WTC11 (cell line): Measurements from ENCODE around the gene APOBEC3B. TPM values are rescaled to one million over a fixed set of nuclear protein-coding genes. Genes with fewer than 3 reads are reported as not detected.

Source experiments
- ATAC-seq: fragments of 200-7000 bp; cut with Tn5 transposase; 2 replicates; pipeline ENCODE4 v1.10.0; 2021; ENCODE audit warnings: mild to moderate bottlenecking, moderate library complexity
- CTCF ChIA-PET: fragments of 300-600 bp; sonication (Branson Sonifier 250); formaldehyde crosslinking; loops from one replicate; lab custom pipeline; 2021; ENCODE audit warnings: antibody characterized with exemption; lab: Charles Lee
- POLR2A ChIA-PET: fragments of 350-600 bp; sonication (Branson Sonifier 250); formaldehyde crosslinking; loops from one replicate; lab custom pipeline; 2021; ENCODE audit warnings: antibody characterized with exemption; lab: Charles Lee
- DNase-seq: peaks from one replicate; pipeline ENCODE4 v3.0.0; 2021; ENCODE audit warnings: low spot score
- H3K27ac Mint-ChIP-seq: 2 replicates; pipeline ENCODE4 v1.8.0; 2021; ENCODE audit warnings: mixed read lengths
- H3K27me3 Mint-ChIP-seq: 2 replicates; pipeline ENCODE4 v1.8.0; 2021; ENCODE audit warnings: low read depth, mild to moderate bottlenecking, moderate library complexity, mixed read lengths
- H3K36me3 Mint-ChIP-seq: 2 replicates; pipeline ENCODE4 v1.8.0; 2021; ENCODE audit warnings: mixed read lengths
- H3K4me1 Mint-ChIP-seq: 2 replicates; pipeline ENCODE4 v1.8.0; 2022; ENCODE audit warnings: mixed read lengths
- H3K4me3 Mint-ChIP-seq: 2 replicates; pipeline ENCODE4 v1.8.0; 2021; ENCODE audit warnings: mild to moderate bottlenecking, moderate library complexity, mixed read lengths
- H3K9me3 Mint-ChIP-seq: 2 replicates; pipeline ENCODE4 v1.8.0; 2021; ENCODE audit warnings: mixed read lengths
- ATF2 ChIP-seq: sonication (generic); formaldehyde crosslinking; IDR thresholded peaks from 2 replicates; pipeline ENCODE4 v1.8.1; 2022; ENCODE audit warnings: low read depth, missing genetic modification reagents, borderline replicate concordance
- ATF6 ChIP-seq: sonication (generic); formaldehyde crosslinking; IDR thresholded peaks from 2 replicates; pipeline ENCODE4 v1.8.1; 2023; ENCODE audit warnings: mild to moderate bottlenecking, missing genetic modification reagents
- FOXP4 ChIP-seq: sonication (generic); formaldehyde crosslinking; IDR thresholded peaks from 2 replicates; pipeline ENCODE4 v1.8.0; 2022; ENCODE audit warnings: mild to moderate bottlenecking, missing genetic modification reagents
- GRHL2 ChIP-seq: fragments of 250-450 bp; sonication (Bioruptor Pico); IDR thresholded peaks from 2 replicates; pipeline ENCODE4 v1.8.0; 2022; ENCODE audit warnings: mild to moderate bottlenecking, moderate library complexity; ENCODE audit not compliant: insufficient replicate concordance, severe bottlenecking
- MAX ChIP-seq: sonication (generic); formaldehyde crosslinking; IDR thresholded peaks from 2 replicates; pipeline ENCODE4 v1.8.0; 2022; ENCODE audit warnings: mild to moderate bottlenecking, missing genetic modification reagents
- PRDM15 ChIP-seq: sonication (generic); formaldehyde crosslinking; IDR thresholded peaks from 2 replicates; pipeline ENCODE4 v1.8.0; 2022; ENCODE audit warnings: missing genetic modification reagents
- PREB ChIP-seq: sonication (generic); formaldehyde crosslinking; IDR thresholded peaks from 2 replicates; pipeline ENCODE4 v1.8.1; 2022; ENCODE audit warnings: mild to moderate bottlenecking, missing genetic modification reagents, moderate library complexity, borderline replicate concordance
- TEAD4 ChIP-seq: sonication (generic); formaldehyde crosslinking; IDR thresholded peaks from 2 replicates; pipeline ENCODE4 v1.8.0; 2022; ENCODE audit warnings: mild to moderate bottlenecking, missing genetic modification reagents
- USF1 ChIP-seq: sonication (generic); formaldehyde crosslinking; IDR thresholded peaks from 2 replicates; pipeline ENCODE4 v1.8.0; 2022; ENCODE audit warnings: mild to moderate bottlenecking, missing genetic modification reagents
- ZBTB21 ChIP-seq: sonication (generic); formaldehyde crosslinking; IDR thresholded peaks from 2 replicates; pipeline ENCODE4 v1.8.1; 2023; ENCODE audit warnings: mild to moderate bottlenecking, missing genetic modification reagents, borderline replicate concordance
- ZNF121 ChIP-seq: sonication (generic); formaldehyde crosslinking; IDR thresholded peaks from 2 replicates; pipeline ENCODE4 v1.8.0; 2023; ENCODE audit warnings: missing genetic modification reagents
- ZNF263 ChIP-seq: sonication (generic); formaldehyde crosslinking; IDR thresholded peaks from 2 replicates; pipeline ENCODE4 v1.8.1; 2022; ENCODE audit warnings: low read depth, mild to moderate bottlenecking, moderate library complexity, missing genetic modification reagents
- ZNF281 ChIP-seq: sonication (generic); formaldehyde crosslinking; IDR thresholded peaks from 2 replicates; pipeline ENCODE4 v1.8.0; 2023; ENCODE audit warnings: mild to moderate bottlenecking, missing genetic modification reagents
- ZSCAN18 ChIP-seq: fragments of 250-450 bp; sonication (Bioruptor Pico); IDR thresholded peaks from 2 replicates; pipeline ENCODE4 v2.1.2; 2022; ENCODE audit warnings: mild to moderate bottlenecking, moderate library complexity
- total RNA-seq: library from RNA; stranded (reverse); gene quantifications from 3 replicates; pipeline ENCODE4 v1.2.3, GENCODE V29; 2021

APOBEC3B gene
- total RNA-seq, 1 experiment from 2014 or later: 4.0 TPM

GRCh38 chr22:39021552-39022250 is 39.6 kb downstream of the APOBEC3B start:
- H3K36me3 Mint-ChIP-seq: peaks cover 12% of the 10 kb centered on the region
- H3K27me3 Mint-ChIP-seq: no peaks in the 10 kb centered on the region
- H3K4me1 Mint-ChIP-seq: peaks cover 59% of the 10 kb centered on the region
- DNase-seq: no peak
- no peak for TF ChIP-seq ATF2 (CRISPR knock-in tag)
- 0 out of 2 replicates have a peak, but pooled peaks have one; percentile 33 for TF ChIP-seq ZBTB21 (CRISPR knock-in tag)
- TF ChIP-seq ZSCAN18 (CRISPR knock-in tag): no peak
- TF ChIP-seq PRDM15: 0 out of 2 replicates have a peak, but pooled peaks have one; percentile 18
- TF ChIP-seq PREB (CRISPR knock-in tag): no peak
- TF ChIP-seq ZNF263 (CRISPR knock-in tag): peak; percentile 97
- H3K27ac Mint-ChIP-seq: peak overlapping the region; percentile 90
- POLR2A ChIA-PET: interaction anchor here (0.7 kb wide), 1 partner anchor 96 kb away, joined by 4 read pairs; no protein-coding TSS in a partner anchor
- ATAC-seq: no peak
- peak overlapping the region; percentile 49 for H3K4me3 Mint-ChIP-seq
- CTCF ChIA-PET: interaction anchor here (1.0 to 1.5 kb wide), 3 partner anchors 9 to 253 kb away, joined by 5 to 7 read pairs (median 6); no protein-coding TSS in a partner anchor
- no peaks in the 10 kb centered on the region for H3K9me3 Mint-ChIP-seq

GRCh38 chr22:39024519-39025308 is 42.6 kb downstream of the APOBEC3B start:
- Mint-ChIP-seq H3K36me3 (peaks cover 6% of the 10 kb centered on the region), H3K27me3 (no peaks in the 10 kb centered on the region), H3K27ac (no peak overlapping the region), H3K4me1 (peaks cover 54% of the 10 kb centered on the region), H3K4me3 (no peak overlapping the region), H3K9me3 (no peaks in the 10 kb centered on the region)
- ChIA-PET POLR2A (no interaction called here), CTCF (no interaction called here)
- DNase-seq (no peak), ATAC-seq (no peak)
- no peak for TF ChIP-seq TEAD4 (CRISPR knock-in tag)
- TF ChIP-seq ZNF281: no peak
- no peak for TF ChIP-seq GRHL2 (CRISPR knock-in tag)
- TF ChIP-seq ATF6 (CRISPR knock-in tag): no peak
- no peak for TF ChIP-seq ZNF121 (CRISPR knock-in tag)
- TF ChIP-seq ZBTB21 (CRISPR knock-in tag): no peak
- no peak for TF ChIP-seq FOXP4
- no peak for TF ChIP-seq USF1 (CRISPR knock-in tag)
- no peak for TF ChIP-seq MAX (CRISPR knock-in tag)
